SU-DHL-6 (cell line): ENCODE data around the gene EEF2K.

Source experiments
- H2AFZ ChIP-seq: fragments of 200-600 bp; sonication (generic); 2 replicates; pipeline ENCODE4 v1.6.1; 2014; ENCODE audit warnings: low read depth, mild to moderate bottlenecking, moderate library complexity, mixed read lengths, antibody characterized with exemption, low read length; ENCODE audit not compliant: severe bottlenecking
- H3F3A ChIP-seq: fragments of 200-600 bp; shearing (Covaris generic); 2 replicates; pipeline ENCODE4 v1.6.0; 2016; ENCODE audit warnings: antibody characterized with exemption, mild to moderate bottlenecking; ENCODE audit not compliant: insufficient read depth
- H3K27ac ChIP-seq: fragments of 200-600 bp; sonication (generic); 2 replicates; pipeline ENCODE4 v1.5.1; 2016; ENCODE audit warnings: low read depth, mild to moderate bottlenecking, low read length, moderate library complexity, mixed read lengths
- H3K27me3 ChIP-seq: fragments of 200-600 bp; sonication (generic), shearing (Covaris generic); 2 replicates; pipeline ENCODE4 v1.6.0; 2014; ENCODE audit warnings: mild to moderate bottlenecking, low read length
- H3K36me3 ChIP-seq: fragments of 200-600 bp; sonication (generic); 2 replicates; pipeline ENCODE4 v1.6.1; 2014; ENCODE audit warnings: mild to moderate bottlenecking, low read length, mixed read lengths
- H3K4me2 ChIP-seq: fragments of 300-600, 200-600 bp; shearing (Covaris generic), sonication (generic); 2 replicates; pipeline ENCODE4 v1.6.0; 2014; ENCODE audit warnings: low read length, low read depth, mild to moderate bottlenecking; ENCODE audit not compliant: poor library complexity, severe bottlenecking
- H3K4me3 ChIP-seq: fragments of 200-600 bp; sonication (generic); 2 replicates; pipeline ENCODE4 v1.5.1; 2014; ENCODE audit warnings: antibody characterized with exemption, low read length, mild to moderate bottlenecking, mixed read lengths; ENCODE audit not compliant: insufficient read depth, poor library complexity, severe bottlenecking
- H3K79me2 ChIP-seq: fragments of 200-600 bp; sonication (generic); 2 replicates; pipeline ENCODE4 v1.6.1; 2014; ENCODE audit warnings: mild to moderate bottlenecking, low read length, moderate library complexity; ENCODE audit not compliant: insufficient read depth
- H3K9ac ChIP-seq: fragments of 200-600 bp; sonication (generic); 2 replicates; pipeline ENCODE4 v1.7.0; 2014; ENCODE audit warnings: mild to moderate bottlenecking, low read length
- H3K9me2 ChIP-seq: fragments of 200-600 bp; sonication (generic); replicated peaks from 2 replicates; pipeline ENCODE4 v1.6.1; 2014; ENCODE audit warnings: low read length; ENCODE audit not compliant: insufficient read depth
- H3K9me3 ChIP-seq: fragments of 200-600 bp; sonication (generic); 2 replicates; pipeline ENCODE4 v1.6.1; 2014; ENCODE audit warnings: low read length, mixed read lengths; ENCODE audit not compliant: insufficient read depth
- H4K20me1 ChIP-seq: fragments of 200-600 bp; sonication (generic); 2 replicates; pipeline ENCODE4 v1.6.1; 2014; ENCODE audit warnings: low read depth, mild to moderate bottlenecking, antibody characterized with exemption, low read length, moderate library complexity, mixed read lengths
- EZH2phosphoT487 ChIP-seq: fragments of 200-600 bp; sonication (generic), shearing (Covaris generic); conservative IDR thresholded peaks from 2 replicates; pipeline ENCODE4 v1.6.1; 2018; ENCODE audit warnings: mild to moderate bottlenecking, antibody characterized with exemption, low read length, moderate library complexity, mixed read lengths
- TF ChIP-seq, protein P1 (sequence below): fragments of 200-600 bp; sonication (generic); IDR thresholded peaks from one replicate; pipeline ENCODE4 v1.5.1; 2017; ENCODE audit warnings: antibody characterized with exemption, mild to moderate bottlenecking, low read length, moderate library complexity; ENCODE audit not compliant: insufficient read depth, poor library complexity, severe bottlenecking

The EEF2K gene

DNA sequence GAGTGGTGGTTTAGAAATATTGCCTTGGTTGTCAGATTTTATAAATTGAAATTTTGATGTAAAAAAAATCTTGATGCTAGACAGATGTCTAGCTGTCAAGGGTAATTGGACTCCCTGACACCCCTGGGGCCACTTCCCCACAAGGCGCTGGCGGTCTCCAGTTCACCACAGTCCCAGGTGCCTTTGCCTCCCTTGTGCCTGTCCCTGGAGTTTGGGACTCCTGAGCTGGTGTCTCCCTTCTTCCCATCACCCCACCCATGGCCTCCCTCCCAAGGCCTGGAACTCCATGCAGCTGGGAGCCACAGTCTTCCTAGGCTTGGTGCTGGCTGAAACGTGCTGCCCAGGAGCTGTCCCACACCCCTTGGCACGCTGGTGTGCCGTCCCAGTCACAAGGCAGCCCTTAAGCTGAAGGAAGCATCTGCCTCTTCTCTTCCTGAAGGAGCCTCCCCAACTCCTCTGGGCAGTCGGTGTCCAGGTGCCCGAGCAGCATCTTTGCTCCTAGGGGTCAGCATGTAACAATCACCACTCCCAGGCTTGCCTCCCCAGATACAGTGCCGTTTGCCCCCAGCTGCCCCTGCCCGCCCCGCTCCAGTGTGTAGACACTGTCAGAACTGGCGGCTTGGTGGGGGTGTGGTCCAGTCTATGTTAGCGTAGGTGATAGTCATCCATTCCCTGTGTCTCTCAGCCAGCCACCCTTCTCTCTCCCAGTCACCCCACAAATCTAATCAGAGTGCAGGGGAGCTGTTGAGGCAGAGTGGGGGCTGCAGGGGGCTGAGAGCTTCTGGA is 117.3 kb downstream of the EEF2K start:
- no peak overlapping the region for H3K27ac ChIP-seq
- no peak overlapping the region for H3K4me2 ChIP-seq
- H3K4me3 ChIP-seq = no peak overlapping the region
- H3K27me3 ChIP-seq = no peaks in the 10 kb centered on the region
- H3K36me3 ChIP-seq = peaks cover 6% of the 10 kb centered on the region; the same call in 1 of the 2 replicates
- H3F3A ChIP-seq = peaks cover 3% of the 10 kb centered on the region; the same call in 1 of the 2 replicates
- TF ChIP-seq, protein P1, sequence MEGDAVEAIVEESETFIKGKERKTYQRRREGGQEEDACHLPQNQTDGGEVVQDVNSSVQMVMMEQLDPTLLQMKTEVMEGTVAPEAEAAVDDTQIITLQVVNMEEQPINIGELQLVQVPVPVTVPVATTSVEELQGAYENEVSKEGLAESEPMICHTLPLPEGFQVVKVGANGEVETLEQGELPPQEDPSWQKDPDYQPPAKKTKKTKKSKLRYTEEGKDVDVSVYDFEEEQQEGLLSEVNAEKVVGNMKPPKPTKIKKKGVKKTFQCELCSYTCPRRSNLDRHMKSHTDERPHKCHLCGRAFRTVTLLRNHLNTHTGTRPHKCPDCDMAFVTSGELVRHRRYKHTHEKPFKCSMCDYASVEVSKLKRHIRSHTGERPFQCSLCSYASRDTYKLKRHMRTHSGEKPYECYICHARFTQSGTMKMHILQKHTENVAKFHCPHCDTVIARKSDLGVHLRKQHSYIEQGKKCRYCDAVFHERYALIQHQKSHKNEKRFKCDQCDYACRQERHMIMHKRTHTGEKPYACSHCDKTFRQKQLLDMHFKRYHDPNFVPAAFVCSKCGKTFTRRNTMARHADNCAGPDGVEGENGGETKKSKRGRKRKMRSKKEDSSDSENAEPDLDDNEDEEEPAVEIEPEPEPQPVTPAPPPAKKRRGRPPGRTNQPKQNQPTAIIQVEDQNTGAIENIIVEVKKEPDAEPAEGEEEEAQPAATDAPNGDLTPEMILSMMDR = no peak
- TF ChIP-seq EZH2phosphoT487 = no peak
- H3K9me3 ChIP-seq = no peaks in the 10 kb centered on the region
- H4K20me1 ChIP-seq = no peaks in the 10 kb centered on the region
- no peak overlapping the region for H2AFZ ChIP-seq
- no peak overlapping the region for H3K9ac ChIP-seq
- no peaks in the 10 kb centered on the region for H3K9me2 ChIP-seq
- H3K79me2 ChIP-seq = no peaks in the 10 kb centered on the region; the same call in 1 of the 2 replicates

DNA sequence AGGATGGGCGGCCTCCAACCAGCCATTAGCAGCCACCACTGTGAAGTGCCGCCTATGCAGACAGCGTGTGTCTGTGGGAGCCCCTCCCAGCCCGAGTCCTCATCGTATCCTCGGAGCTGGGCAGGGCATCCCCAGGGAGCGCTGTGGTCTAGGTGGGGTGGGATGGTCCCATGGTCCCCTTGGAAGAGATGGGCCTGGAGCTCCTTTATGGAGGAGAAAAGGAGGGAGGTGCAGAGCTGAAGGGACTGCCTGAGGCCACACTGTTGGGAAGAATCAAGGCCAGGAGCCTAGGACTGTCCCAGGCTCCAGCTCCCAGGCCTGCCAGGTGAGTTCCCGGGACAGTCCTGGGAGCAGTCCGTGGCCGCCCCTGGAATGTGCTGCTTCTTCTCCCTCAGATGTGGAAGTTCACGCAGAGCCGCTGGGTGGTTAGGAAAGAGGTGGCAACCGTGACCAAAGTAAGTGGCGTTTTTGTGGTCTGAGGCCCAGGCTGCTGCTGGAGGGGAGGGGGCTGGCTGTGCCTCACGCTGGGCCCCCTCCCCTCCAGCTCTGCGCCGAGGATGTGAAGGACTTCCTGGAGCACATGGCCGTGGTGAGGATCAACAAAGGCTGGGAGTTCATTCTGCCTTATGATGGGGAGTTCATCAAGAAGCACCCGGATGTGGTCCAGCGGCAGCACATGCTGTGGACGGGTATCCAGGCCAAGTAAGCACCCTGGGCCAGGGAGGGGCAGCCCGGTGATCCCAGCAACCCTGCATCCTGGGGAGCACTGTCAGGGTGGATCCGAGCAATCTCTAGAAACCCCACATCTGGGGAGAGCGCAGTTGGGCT is 118.1 kb downstream of the EEF2K start:
- Histone ChIP-seq H3K36me3 (peaks cover 3% of the 10 kb centered on the region; the same call in 1 of the 2 replicates), H3K27me3 (no peaks in the 10 kb centered on the region), H3K4me3 (no peak overlapping the region), H3F3A (peaks cover 3% of the 10 kb centered on the region; the same call in 1 of the 2 replicates), H3K79me2 (no peaks in the 10 kb centered on the region; the same call in 1 of the 2 replicates), H3K9ac (no peak overlapping the region), H3K27ac (no peak overlapping the region), H3K9me3 (no peaks in the 10 kb centered on the region), H3K4me2 (no peak overlapping the region), H2AFZ (no peak overlapping the region), H3K9me2 (no peaks in the 10 kb centered on the region), H4K20me1 (no peaks in the 10 kb centered on the region)
- no peak for TF ChIP-seq EZH2phosphoT487
- TF ChIP-seq, protein P1 = no peak

DNA sequence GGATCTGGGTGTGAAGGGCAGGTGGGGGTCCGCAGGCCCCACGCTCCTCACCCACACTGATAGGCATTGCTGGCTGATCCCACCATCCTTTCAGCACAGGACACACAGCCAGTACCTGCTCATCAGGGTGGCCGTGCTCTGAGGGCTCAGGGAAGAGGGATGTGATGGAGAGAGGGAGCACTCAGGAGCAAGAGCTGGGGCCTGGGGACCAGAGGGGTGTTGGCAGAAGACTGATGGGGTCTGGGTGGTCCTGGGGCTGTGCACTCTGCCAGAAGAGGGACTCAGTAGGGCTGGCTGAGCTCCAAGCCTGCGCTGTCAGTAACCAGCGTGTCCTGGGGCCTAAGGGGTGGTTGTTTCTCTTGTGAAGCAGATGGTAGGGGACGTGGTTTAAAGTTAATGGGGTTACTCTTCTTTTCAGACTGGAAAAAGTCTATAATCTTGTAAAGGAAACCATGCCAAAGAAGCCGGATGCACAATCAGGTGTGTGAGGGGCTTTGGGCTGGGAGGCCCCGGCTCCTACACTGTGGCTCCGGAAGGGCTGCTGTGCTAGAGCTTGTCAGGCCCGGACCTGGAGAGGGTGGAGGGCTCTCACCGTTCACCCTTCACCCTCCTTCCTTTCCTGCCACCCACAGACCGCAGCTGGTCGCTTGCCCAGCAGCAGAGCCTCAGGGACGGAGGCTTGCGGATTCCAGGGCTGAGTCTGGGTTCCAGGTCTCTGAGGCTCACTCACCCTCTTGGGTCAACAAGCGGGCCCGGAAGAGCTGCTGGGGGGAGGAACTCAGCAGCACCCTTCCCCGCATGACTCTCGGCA is 118.9 kb downstream of the EEF2K start:
- peaks cover under 1% of the 10 kb centered on the region; the same call in 1 of the 2 replicates for H3K36me3 ChIP-seq

More for the DNA sequence above, 118.9 kb downstream of the EEF2K start:
- no peak for TF ChIP-seq EZH2phosphoT487
- TF ChIP-seq, protein P1 = no peak
- no peak overlapping the region for H3K9ac ChIP-seq
- no peak overlapping the region for H2AFZ ChIP-seq
- no peaks in the 10 kb centered on the region; the same call in 1 of the 2 replicates for H3K79me2 ChIP-seq
- no peaks in the 10 kb centered on the region for H3K9me3 ChIP-seq
- H3K27ac ChIP-seq = no peak overlapping the region
- no peak overlapping the region for H3K4me2 ChIP-seq
- no peaks in the 10 kb centered on the region; the same call in 1 of the 2 replicates for H3F3A ChIP-seq
- H4K20me1 ChIP-seq = no peaks in the 10 kb centered on the region
- no peaks in the 10 kb centered on the region for H3K9me2 ChIP-seq
- no peak overlapping the region for H3K4me3 ChIP-seq
- H3K27me3 ChIP-seq = no peaks in the 10 kb centered on the region
